Type B pancreatic cell (in vitro differentiated cells): ENCODE results near the gene XXYLT1. TPM values are rescaled to one million over a fixed set of nuclear protein-coding genes. Genes with fewer than 3 reads are reported as not detected.
A peak's percentile ranks its signal among the peaks of the same experiment; 100 is the strongest.

ENCODE experiments used
- DNase-seq: peaks from one replicate; pipeline ENCODE4 v3.0.0; 2021; ENCODE audit warnings: mixed read lengths; ENCODE audit not compliant: unreplicated experiment; ENCODE audit errors: extremely low spot score
- H3K27ac Mint-ChIP-seq: 2 replicates; pipeline ENCODE4 v1.8.0; 2021; ENCODE audit warnings: mild to moderate bottlenecking, mixed read lengths
- H3K27me3 Mint-ChIP-seq: 2 replicates; pipeline ENCODE4 v1.8.0; 2021; ENCODE audit warnings: mixed read lengths
- H3K36me3 Mint-ChIP-seq: 2 replicates; pipeline ENCODE4 v1.8.0; 2021; ENCODE audit warnings: mixed read lengths
- H3K4me1 Mint-ChIP-seq: one replicate; pipeline ENCODE4 v1.8.0; 2021; ENCODE audit warnings: mixed read lengths; ENCODE audit not compliant: unreplicated experiment
- H3K4me3 Mint-ChIP-seq: 2 replicates; pipeline ENCODE4 v1.8.0; 2021; ENCODE audit warnings: mild to moderate bottlenecking, mixed read lengths
- H3K9me3 Mint-ChIP-seq: 2 replicates; pipeline ENCODE4 v1.8.0; 2021; ENCODE audit warnings: mixed read lengths
- CTCF ChIP-seq: fragments of 200-600 bp; sonication (generic); conservative IDR thresholded peaks from 2 replicates; pipeline ENCODE4 v1.5.0; 2021; ENCODE audit warnings: antibody characterized with exemption, mild to moderate bottlenecking
- total RNA-seq: library from RNA; stranded (reverse); gene quantifications from 2 replicates; pipeline ENCODE4 v1.2.1, GENCODE V29; 2021; ENCODE audit warnings: low replicate concordance

XXYLT1 gene
- total RNA-seq, 1 donor from 2014 or later, result 27.0 TPM

- Mint-ChIP-seq H3K27ac (peak overlapping the region; percentile 50), H3K27me3 (no peaks in the 10 kb centered on the region), H3K4me3 (no peak overlapping the region), H3K4me1 (no peaks in the 10 kb centered on the region), H3K9me3 (no peaks in the 10 kb centered on the region), H3K36me3 (peaks cover 15% of the 10 kb centered on the region)
- TF ChIP-seq CTCF, result no peak
- DNase-seq, result no peak
These were observed 202.6 kb downstream of the XXYLT1 start for GRCh38 chr3:195068084-195069080.

- Mint-ChIP-seq H3K4me3 (no peak overlapping the region), H3K27me3 (no peaks in the 10 kb centered on the region), H3K27ac (no peak overlapping the region), H3K9me3 (no peaks in the 10 kb centered on the region), H3K4me1 (peaks cover 8% of the 10 kb centered on the region), H3K36me3 (peaks cover 15% of the 10 kb centered on the region)
- TF ChIP-seq CTCF, result no peak
- DNase-seq, result no peak
These were observed 204.5 kb downstream of the XXYLT1 start for GRCh38 chr3:195066441-195066841.

GRCh38 chr3:195065864-195066185 lies 205.1 kb downstream of the XXYLT1 start:
- no peaks in the 10 kb centered on the region for H3K27me3 Mint-ChIP-seq
- no peaks in the 10 kb centered on the region for H3K9me3 Mint-ChIP-seq
- peaks cover 8% of the 10 kb centered on the region for H3K4me1 Mint-ChIP-seq
- TF ChIP-seq CTCF, result no peak
- no peak overlapping the region for H3K27ac Mint-ChIP-seq
- no peak for DNase-seq
- H3K36me3 Mint-ChIP-seq, result peaks cover 15% of the 10 kb centered on the region
- no peak overlapping the region for H3K4me3 Mint-ChIP-seq

- H3K27me3 Mint-ChIP-seq, result no peaks in the 10 kb centered on the region
- H3K4me3 Mint-ChIP-seq, result no peak overlapping the region
- peaks cover 8% of the 10 kb centered on the region for H3K4me1 Mint-ChIP-seq
- TF ChIP-seq CTCF, result no peak
- no peaks in the 10 kb centered on the region for H3K9me3 Mint-ChIP-seq
- no peak for DNase-seq
- no peak overlapping the region for H3K27ac Mint-ChIP-seq
- H3K36me3 Mint-ChIP-seq, result peaks cover 15% of the 10 kb centered on the region
These were observed 205.7 kb downstream of the XXYLT1 start for GRCh38 chr3:195065142-195065863.

GRCh38 chr3:195064300-195064931 lies 206.5 kb downstream of the XXYLT1 start:
- H3K36me3 Mint-ChIP-seq, result peaks cover 13% of the 10 kb centered on the region
- no peak for TF ChIP-seq CTCF
- no peak for DNase-seq
- H3K4me1 Mint-ChIP-seq, result peaks cover 8% of the 10 kb centered on the region
- no peak overlapping the region for H3K27ac Mint-ChIP-seq
- no peak overlapping the region for H3K4me3 Mint-ChIP-seq
- no peaks in the 10 kb centered on the region for H3K27me3 Mint-ChIP-seq
- H3K9me3 Mint-ChIP-seq, result no peaks in the 10 kb centered on the region
